Measurements from ENCODE around the gene TMTC1.
A peak's percentile ranks its signal among the peaks of the same experiment; 100 is the strongest.

The TMTC1 gene

DNA sequence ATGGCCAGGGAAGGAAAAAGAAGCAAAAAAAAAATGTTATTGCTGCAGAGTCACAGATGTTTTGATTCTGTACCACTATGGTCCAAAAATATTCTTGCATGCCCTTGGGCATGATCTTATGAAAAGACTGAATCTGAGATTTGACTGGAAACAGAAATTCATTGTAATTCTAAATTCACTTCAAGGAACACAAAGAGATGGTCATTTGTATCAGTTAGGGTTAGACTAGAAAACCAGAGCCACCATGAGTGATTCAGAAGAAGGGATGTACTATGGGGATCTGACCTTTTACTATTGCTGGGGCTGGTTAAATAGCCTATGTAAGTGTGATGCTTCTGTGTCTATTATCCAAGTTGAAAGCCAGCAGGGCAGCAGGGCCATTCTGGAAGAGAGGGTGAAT, 5.2 kb downstream of the TMTC1 start:
- DNase-seq = no peak

DNA sequence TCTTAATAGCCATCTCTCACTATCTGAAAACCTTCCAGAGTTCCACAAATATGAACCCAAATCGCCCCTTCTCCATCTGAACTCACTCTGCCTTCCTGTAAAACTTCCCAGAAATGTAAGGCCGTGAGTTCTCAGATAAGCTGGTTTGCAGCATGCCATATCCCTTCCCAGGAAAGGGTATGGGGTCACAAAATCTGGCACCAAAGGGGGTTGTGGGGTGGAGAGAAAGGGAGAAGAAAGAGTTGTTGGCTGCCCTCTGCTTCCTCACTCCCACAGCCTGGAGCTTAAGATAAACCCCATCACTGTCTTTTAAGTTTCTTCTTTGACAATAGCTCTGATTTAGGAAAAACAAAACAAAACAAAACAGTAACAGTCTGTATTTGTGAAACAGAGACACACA, 10.7 kb downstream of the TMTC1 start:
- no peak for DNase-seq

DNA sequence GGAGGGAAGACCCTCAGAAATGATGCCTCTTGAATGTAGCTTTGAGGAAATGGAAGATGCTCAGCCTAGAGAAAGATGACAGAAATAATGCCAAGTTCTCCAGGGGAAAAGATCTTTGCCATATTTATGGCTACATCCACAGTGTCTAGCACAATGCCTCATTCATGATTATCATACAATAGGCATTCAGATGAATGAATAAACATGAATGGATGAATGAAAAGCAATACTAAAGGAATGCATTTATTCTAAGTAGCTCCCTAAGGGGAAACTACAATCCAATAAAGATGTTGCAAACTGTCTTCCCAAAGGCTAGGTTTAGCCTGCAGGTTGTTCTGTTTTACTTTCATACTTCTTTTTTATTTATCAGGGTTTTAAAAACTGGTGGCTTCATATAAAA, 12.0 kb downstream of the TMTC1 start:
- no peak for DNase-seq

DNA sequence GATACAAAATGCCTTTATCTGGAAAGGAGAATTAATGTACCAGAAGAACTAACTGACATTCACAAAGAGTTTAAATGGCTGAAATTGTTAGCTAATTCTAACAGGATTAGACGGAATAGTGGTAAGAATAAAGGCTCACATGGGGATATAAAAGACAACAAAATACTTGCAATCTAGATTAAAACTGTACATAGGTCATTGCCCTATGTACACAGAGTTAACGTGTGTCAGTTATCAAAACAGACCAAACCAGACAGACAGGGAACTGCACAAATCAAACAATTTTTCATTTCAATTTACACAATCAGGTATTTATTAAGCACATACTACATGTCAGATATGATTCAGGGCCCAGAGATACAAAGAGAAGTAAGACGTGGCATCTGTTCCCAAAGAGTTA, 12.6 kb downstream of the TMTC1 start:
- no peak for DNase-seq

DNA sequence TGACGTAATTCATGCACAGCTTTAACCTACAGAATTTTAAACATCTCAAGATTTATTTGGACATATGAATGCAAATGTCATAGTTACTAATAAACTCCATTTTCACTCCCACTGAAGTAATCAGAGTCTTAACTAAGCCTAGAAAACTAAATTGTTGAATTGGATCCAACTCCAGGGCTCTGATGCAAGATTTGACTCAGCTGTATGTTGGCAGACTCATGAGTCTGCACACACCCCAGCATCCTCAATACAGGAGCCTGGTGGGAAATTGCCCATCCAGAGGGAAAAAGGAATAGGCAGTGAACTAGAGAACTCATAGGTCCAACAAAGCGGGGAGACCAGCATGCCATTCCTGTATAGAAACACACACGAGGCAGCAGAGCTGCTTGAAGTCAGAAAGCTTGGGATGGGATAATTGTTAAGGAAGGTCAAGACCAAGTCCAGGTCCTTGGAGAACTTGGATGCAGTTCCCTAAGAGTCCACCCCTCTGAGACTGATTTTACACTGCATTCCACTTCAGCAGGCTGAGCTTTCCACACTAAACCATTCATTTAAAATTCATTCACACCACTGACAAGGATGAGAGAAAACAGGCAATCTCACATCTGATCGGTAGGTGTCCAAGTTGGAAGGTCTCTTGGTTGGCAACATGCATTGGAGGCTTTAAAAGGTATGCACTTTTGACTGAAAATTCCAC, 14.4 kb downstream of the TMTC1 start:
- no peak for DNase-seq

DNA sequence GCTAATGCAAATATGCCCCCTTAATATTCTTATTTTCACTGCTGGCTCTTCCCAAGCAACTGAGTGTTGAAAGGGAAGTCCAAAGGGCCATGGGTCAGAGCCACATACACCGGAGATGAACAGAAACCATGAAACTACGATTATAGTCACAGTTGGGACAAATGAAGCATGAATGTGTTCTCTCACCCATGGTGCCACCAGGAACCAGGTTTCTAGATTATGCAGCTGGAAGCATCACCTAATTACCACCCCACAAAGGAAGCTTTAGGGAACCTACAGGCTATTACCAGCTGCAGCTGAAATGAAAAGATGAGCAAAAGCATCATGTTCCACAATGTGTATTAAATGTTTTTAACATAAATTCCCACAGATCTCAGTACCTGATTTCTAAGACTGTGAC, 15.4 kb downstream of the TMTC1 start:
- DNase-seq = no peak

DNA sequence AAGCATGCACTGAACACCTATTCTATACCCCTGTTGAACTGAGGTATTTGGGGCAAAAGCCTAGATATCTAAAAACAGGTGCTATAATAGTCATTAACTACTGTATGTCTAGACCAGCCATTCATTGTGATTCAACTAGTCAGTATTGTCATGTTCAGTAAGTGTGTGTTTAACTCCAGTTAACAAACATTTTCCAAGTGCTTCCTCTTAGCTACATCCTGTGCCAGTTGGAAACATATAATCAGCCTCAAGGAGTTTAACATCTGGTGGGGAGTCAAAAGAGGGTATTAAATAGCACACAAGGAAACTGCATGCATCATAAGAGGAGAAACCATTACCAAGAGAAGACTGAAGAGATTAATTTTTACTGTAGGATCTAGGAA, 20.4 kb downstream of the TMTC1 start:
- peak; percentile 37 for DNase-seq

DNA sequence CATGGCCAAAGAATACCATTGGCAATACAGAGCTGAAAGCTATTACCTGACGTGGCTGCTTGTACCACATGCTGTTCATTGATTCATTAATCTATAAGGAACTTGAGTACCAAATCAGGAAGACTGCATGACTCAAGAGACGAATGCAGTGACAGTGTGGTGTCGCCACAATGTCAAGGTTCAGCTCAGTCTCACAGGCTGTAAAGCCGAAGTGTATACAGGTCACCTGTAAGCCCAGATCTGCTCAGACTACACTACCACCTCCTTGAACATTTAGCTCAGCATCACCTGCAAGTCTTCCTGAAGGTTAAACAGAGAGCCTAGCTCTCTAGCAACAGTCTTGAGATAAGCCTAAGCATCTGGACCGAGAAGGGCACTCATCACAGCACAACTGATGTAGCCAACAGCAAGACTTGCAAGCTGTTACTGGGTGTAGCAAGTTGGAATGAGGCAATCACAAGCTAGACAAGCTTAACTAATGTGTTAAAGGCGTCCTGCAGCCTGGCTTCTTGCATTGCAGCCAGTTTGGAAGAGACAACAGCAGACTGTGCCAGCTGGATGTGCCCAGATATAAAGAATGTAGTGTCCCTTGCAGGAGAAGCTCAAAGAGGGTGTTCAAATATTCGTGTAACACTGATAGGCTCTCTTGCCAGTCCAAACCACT, 21.0 kb downstream of the TMTC1 start:
- peak; percentile 37 for DNase-seq

DNA sequence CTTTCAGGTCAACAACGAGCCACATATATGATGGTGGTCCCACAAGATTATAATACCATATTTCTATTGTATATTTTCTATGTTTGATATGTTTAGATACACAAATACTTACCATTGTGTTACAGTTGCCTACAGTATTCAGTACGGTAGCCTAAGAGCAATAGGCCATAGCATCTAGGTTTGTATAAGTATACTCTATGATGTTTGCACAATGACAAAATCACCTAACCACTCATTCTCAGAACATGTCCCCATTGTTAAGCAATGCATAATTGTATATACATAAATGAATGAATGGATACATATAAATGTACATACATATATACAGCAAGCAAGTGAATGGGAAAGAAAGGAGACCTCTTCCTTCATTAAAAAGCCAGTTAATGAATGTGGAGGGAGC, 23.8 kb downstream of the TMTC1 start:
- no peak for DNase-seq

DNA sequence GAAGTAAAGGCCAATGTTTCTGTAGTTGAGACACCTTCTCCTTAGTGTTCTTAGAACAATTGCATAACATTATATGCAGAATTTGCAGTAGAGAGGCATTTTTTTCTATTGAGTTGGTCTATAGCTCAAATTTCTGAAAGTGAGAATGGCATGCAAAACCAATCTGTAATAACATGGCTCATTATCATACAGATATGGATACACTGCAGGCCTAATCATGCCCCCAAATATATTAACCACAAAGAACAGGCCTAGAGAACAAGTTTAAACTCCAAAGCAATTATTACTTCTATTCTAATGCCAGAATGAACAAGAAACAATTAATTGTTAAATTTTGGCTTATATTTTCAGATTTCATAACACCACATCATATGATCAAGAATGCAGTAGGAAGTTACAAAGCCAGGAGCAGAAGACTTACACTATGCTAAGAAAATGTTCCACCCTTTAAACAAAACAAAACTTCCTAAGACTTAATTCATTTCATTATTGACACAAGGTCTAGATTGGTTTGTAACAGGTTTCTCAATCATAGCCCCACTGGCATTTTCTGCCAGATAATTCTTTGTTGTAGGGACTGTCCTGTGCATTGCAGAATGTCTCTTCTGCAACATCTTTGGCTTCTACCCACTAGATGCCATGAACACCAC, 26.9 kb downstream of the TMTC1 start:
- no peak for DNase-seq

DNA sequence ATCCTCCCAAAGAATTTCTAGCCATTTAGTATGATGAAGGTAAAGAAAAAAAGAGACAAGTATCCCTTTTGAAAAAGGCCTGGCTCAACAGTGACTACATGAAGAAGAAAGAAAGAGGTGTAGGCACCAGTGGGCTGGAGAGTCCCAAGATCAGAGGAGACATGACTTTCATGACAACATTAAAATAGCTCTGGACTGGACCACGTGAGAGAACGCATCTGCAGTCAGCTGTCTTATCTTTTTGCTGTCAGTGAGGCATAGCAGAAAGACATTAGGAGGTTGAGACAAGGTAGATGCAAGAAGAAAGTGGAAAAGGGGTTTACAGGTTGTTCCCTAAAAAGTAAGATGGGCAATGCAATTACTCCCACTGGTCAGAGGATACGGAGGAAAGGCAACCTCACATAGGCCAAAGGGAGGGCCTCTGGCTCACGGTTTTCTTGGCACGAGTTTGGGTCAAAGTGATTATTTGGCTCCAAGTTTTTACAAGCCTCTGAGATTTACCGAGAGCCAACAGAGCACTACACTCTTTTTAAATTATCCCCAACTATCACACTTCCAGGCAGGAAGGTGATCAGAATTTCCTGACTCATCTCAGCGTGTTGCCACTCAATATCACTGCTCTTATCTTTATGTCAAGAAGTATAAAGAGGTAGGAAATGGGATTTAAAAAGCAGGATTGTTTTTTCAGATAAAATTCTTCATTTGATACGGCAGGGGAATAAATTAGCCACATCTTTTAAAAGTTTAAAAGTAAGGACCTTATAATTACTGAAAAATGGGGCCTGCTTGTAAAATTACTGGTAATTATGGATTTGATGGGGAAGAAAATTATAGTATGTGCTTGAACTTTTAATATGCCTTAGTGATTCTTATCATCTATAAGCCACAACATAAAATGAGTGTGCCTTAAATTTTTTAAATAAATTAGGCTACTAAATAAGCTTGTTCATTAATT, 29.2 kb downstream of the TMTC1 start:
- DNase-seq = no peak

DNA sequence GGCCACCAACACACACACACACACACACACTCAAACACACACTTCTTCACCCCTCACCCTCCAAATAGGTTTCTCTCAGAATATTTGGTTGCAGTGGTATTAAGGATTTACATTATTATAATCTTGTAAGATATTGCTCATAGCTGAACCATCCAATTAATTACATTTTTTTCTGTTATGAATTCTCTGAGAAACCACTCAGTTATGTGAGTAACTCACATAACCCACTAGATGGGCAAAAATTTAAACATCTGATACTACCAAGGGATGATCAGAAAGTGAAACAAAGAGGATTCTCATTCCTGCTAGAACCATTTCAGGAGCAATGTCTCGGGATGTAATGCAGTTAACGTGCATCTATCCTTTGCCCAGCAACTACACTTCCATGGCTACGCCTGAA, 31.6 kb downstream of the TMTC1 start:
- DNase-seq = no peak

DNA sequence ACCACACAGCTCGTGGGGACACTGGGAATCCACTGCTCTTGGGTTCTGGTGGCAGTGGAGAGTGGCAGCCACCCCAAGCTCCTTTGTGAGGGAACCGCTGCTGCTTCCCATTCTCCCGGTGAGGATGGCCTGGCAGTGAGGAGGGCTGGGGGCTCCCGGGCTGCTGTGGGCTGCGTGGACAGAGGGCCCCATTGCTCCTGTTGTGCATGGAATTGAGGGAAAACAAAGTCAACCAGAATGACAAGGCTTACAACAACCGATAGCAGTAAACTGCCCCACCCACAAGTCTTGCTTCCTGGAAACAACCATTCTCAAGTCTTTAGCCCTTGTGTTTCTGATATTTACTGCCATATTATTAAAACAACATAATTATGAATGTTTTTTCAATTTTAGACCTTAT, 32.1 kb downstream of the TMTC1 start:
- no peak for DNase-seq

DNA sequence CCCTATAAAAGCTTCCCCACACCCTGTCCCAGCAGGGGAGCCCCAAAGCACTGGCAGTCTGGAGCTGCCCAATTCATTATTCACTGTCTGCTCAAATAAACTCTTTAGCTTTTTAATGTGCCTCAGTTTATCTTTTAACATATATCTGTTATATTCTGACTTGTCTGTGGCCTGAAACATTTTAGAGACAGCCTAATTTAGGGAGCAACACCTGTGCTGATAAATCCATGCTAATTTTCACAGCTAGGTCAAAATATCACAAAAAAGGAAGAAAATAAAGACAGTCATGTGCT, 32.9 kb downstream of the TMTC1 start:
- no peak for DNase-seq

DNA sequence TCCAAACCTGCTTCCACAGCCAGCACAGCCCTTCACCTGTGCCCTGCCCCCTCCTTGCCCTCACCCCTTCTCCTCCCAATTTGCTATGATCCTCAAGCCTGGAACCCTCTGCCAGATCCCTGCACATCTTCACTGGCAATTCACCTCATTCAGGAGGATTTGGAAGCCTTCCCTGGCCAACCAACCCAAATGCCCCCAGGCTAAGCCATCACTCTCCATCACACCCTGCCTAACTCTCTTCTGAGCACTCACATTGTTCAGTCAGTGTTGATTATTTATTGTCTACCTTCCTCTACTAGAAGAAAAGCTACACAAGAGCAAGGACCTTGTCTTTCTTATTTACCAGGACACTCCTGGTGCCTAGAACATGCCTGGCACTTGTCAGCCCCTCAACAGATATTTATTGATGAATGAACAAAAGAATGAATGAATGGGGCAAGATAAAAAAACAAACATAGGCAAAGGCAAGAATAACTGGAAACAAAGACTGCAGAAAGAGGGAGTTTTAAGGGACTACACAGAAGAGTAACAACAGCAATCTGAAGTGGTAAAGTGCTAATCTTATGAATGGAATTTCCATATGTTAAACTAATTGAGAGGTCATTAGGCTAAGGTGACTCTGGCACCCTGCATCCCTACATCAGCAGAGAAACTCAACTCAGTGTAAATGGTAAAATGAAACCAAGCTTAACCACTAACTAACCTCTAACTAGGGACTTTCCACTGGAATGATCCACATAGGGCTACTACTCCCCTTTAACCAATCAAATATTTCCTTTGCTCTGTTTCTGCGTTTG, 33.4 kb downstream of the TMTC1 start:
- no peak for DNase-seq

DNA sequence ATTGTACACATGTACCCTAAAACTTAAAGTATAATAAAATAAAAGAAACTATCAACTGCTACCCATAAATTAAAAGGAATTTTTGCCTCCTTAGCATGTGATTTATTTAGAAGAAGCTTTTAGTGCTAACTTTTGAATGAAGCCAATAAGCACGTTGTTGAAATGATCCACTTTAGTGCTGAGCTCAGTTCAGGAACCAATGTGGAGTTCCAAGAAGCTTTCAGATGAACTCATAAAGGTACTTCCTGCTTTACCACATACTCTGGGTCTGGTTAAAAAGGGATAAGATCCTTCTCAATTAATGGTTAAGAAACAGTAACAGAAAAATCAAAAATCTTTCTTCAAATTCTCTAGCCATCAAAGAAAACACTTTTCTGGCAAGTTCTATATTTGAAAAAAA, 39.4 kb downstream of the TMTC1 start:
- no peak for DNase-seq

DNA sequence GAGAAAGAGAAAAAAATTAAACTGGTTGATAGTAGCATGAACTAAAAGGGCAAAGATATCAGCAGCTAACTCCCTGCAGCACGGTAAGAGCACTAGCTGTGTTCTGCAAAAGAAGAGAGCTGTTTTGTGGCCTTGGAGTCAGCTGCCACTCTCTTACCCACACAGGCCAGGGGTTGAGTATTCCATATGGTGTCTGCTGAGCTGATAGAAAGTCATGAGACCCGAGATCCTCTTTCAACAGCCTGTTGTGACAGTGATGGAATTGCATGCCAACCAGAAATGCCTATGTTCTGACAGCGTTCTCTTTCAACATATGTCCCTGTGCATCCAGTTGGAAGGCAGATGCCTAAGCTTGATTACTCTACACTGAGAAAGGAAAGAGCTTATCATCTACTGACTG, 39.9 kb downstream of the TMTC1 start:
- no peak for DNase-seq

DNA sequence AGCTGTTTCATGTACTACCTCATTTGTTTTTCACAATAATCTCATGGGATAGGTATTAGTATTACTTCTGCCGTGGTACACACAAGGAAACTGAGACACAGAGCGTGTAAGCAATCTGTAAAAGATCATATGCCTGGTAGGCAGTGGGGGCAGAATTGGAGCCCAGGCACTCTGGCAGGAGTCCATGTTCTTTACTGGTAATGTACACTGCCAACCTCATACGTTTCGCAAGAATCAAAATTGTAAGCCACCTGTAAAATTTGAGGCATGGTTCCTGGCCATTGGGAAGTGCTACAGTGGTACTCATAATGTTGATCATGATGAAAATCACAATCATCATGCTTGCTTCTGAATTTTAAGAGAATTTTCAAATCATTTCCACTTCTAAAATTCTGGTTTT, 40.7 kb downstream of the TMTC1 start:
- no peak for DNase-seq

DNA sequence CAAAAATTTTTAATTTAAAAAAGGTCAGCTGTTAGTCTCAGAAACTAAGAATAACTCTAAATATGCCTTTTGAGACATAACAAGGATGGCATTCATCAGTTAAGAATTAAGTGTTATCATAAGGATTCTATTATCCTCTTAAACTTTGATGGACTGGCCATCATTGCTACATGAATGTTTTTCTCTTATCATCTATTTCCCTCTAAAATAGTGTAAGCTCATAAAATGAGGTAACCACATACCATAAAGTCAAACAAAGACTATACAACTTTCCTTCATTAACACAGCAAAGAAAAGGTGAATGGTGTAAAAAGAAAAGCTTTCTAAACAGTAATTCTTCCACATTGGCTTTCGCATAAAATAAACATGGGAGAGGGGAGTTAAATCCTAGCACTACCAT, 41.1 kb downstream of the TMTC1 start:
- no peak for DNase-seq

DNA sequence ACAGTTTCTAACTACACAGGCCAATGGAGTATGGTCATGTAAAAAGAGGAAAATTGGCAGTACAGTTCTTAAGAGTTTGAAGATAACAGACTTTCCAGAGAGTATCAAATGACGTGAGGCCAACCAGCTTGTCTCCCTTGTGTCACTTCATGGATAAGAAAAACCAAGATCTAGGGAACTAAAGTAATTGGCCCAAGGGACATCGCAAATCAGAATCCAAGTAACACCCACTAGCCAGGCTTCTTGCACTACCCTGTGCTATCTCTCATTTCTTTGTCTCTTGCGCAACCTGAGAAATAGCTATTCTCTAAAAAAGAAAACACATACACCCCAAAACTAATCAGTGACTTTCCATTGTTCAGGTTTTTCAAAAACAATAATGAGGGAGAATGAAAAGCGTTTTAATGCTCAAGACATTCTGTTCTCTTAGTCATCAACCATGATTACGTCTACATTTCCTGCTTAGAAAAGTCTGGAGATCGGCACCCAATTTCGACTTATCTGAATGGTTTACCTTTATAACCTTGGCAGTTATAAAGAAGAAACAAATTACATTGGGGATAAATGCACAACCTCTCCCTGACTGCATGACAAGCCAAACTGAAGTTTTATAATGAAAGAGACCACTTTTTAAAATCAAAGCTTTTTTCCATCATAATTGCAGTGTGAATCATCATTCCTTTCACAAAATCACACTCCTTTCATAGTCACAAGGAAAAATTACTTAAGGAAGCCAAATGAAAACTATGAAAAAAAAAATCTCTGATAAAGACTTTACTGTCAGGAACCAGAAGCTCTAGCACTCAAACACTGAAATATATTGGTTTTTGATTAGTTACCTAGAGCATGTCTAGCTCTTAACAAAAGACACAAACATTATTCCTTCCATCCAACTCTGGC, 42.1 kb downstream of the TMTC1 start:
- DNase-seq = no peak

DNA sequence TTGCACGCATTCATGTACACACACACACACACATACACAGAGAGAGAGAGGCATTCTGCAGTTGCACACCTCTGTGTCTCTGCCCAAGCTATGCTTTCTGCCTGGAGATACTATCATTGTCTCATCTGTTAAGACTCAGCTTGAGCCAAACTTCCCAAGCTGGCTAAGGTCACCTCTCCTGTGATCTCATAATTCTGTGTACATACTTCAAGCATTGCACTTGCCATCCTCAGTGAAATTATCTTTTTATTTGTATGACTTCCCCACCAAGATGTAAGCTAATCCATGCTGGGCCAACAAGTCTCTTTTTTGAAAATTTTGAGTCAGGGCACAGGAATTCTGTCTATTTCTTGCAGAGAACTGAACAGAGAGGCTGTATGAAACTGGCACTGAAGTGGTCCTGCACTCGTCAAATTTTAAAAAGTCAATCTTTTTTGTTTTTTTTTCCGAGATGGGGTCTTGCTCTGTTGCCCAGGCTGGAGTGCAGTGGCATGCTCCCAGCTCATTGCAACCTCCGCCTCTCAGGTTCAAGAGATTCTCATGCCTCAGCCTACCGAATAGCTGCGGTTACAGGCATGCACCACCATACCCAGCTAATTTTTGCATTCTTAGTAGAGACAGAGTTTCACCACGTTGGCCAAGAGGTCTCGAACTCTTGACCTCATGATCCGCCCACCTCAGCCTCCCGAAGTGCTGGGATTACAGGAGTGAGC, 44.3 kb downstream of the TMTC1 start:
- no peak for DNase-seq

All from NCI-H510A treated with DMSO at 0.1 percent for 48 hours (cell line).